DMS153 treated with DMSO at 0.1 percent for 48 hours (cell line): ENCODE measurements around the gene HGD.
A peak's percentile ranks its signal among the peaks of the same experiment; 100 is the strongest.

Experiments
- DNase-seq: peaks from one replicate; lab custom pipeline; 2025; ENCODE audit not compliant: unreplicated experiment; lab: John Stamatoyannopoulos, UW

The HGD gene

DNA sequence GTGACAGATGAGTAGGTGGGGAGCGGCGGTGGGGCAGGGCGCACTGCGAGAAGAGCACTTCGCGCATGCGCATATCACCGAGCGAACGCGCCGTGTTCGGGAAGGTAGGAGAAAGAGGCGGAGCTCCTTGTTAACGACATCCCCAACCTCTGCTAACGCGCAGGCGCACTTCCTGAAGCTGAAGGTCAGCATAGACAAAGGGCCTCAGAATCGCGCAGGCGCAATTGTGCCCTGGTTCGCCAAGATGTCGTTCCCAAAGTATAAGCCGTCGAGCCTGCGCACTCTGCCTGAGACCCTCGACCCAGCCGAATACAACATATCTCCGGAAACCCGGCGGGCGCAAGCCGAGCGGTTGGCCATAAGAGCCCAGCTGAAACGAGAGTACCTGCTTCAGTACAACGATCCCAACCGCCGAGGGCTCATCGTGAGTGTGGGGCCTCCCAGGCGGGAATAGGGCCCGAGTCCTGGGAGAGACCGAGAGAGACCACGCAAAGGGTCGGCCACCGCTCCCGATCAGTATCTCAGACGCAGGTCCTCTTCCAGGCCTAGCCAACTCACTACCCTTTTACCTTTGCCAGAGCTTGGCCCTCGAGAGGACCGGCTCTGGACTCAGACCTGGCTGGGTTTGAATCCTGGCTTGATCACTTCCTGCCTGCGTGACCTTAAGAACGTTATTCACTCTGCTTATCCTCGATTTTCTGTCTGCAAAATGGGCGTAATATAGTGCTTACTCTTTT lies 85.8 kb downstream of the HGD start, which contains the start of gene NDUFB4:
Gene NDUFB4, plus strand, starts transcription at position 221 of the 737 bp plus-strand sequence. Its CDS starts 24 bp downstream, at position 245.
- peak; percentile 100 for DNase-seq

- DNase-seq: no peak
Observed at GRCh38 chr3:120595788-120596115, 86.3 kb downstream of the HGD start.

GRCh38 chr3:120587332-120587975 lies 94.6 kb downstream of the HGD start:
- DNase-seq: no peak
